ENCODE data around the gene PLA2G5. TPM values are rescaled to one million over a fixed set of nuclear protein-coding genes. Genes with fewer than 3 reads are reported as not detected.
A peak's percentile ranks its signal among the peaks of the same experiment; 100 is the strongest.
"Not testable (repeated sequence)": the region's sequence is repeated elsewhere in the genome, so short reads cannot be mapped to it uniquely, and the experiment has no call there.

PLA2G5 gene
- total RNA-seq, 1 donor from 2014 or later = not detected

- Mint-ChIP-seq H3K27ac (ENCODE audit: unreplicated experiment) (no peak overlapping the region), H3K4me1 (peaks cover 4% of the 10 kb centered on the region), H3K36me3 (ENCODE audit: low read depth) (peaks cover 2% of the 10 kb centered on the region), H3K27me3 (ENCODE audit: low read depth) (peaks cover 3% of the 10 kb centered on the region), H3K4me3 (no peak overlapping the region), H3K9me3 (peaks cover 8% of the 10 kb centered on the region)
- no peak for DNase-seq (ENCODE audit: low read depth, low spot score)
- TF ChIP-seq CTCF (conservative IDR thresholded peaks at IDR 0.05) = no peak
These were observed 56.9 kb downstream of the PLA2G5 start for GRCh38 chr1:20126806-20127440.

GRCh38 chr1:20130518-20130917, 60.5 kb downstream of the PLA2G5 start:
- H3K27me3 Mint-ChIP-seq (ENCODE audit: low read depth) = peaks cover 12% of the 10 kb centered on the region
- H3K36me3 Mint-ChIP-seq (ENCODE audit: low read depth) = not testable (repeated sequence)

GRCh38 chr1:20134995-20135394, 65.0 kb downstream of the PLA2G5 start:
- DNase-seq (ENCODE audit: low read depth, low spot score) = no peak
- peaks cover 2% of the 10 kb centered on the region for H3K36me3 Mint-ChIP-seq (ENCODE audit: low read depth)
- H3K27ac Mint-ChIP-seq (ENCODE audit: unreplicated experiment) = no peak overlapping the region
- no peaks in the 10 kb centered on the region for H3K4me1 Mint-ChIP-seq
- TF ChIP-seq CTCF (conservative IDR thresholded peaks at IDR 0.05) = no peak
- H3K27me3 Mint-ChIP-seq (ENCODE audit: low read depth) = peaks cover 12% of the 10 kb centered on the region
- no peak overlapping the region for H3K4me3 Mint-ChIP-seq
- H3K9me3 Mint-ChIP-seq = peaks cover 8% of the 10 kb centered on the region

More at GRCh38 chr1:20130518-20130917, 60.5 kb downstream of the PLA2G5 start:
- H3K4me1 Mint-ChIP-seq; H3K9me3 Mint-ChIP-seq; H3K27ac Mint-ChIP-seq (ENCODE audit: unreplicated experiment); DNase-seq (ENCODE audit: low read depth, low spot score); H3K4me3 Mint-ChIP-seq: not testable (repeated sequence)

GRCh38 chr1:20136249-20136648, 66.3 kb downstream of the PLA2G5 start:
- no peak overlapping the region for H3K4me3 Mint-ChIP-seq
- no peaks in the 10 kb centered on the region for H3K4me1 Mint-ChIP-seq
- H3K9me3 Mint-ChIP-seq = peaks cover 7% of the 10 kb centered on the region
- peaks cover 2% of the 10 kb centered on the region for H3K36me3 Mint-ChIP-seq (ENCODE audit: low read depth)
- no peak overlapping the region for H3K27ac Mint-ChIP-seq (ENCODE audit: unreplicated experiment)
- no peak for TF ChIP-seq CTCF (conservative IDR thresholded peaks at IDR 0.05)
- H3K27me3 Mint-ChIP-seq (ENCODE audit: low read depth) = peaks cover 12% of the 10 kb centered on the region
- no peak for DNase-seq (ENCODE audit: low read depth, low spot score)

- peaks cover 10% of the 10 kb centered on the region for H3K27me3 Mint-ChIP-seq (ENCODE audit: low read depth)
- TF ChIP-seq CTCF (conservative IDR thresholded peaks at IDR 0.05) = no peak
- H3K4me3 Mint-ChIP-seq = no peak overlapping the region
- H3K36me3 Mint-ChIP-seq (ENCODE audit: low read depth) = no peaks in the 10 kb centered on the region
- H3K4me1 Mint-ChIP-seq = no peaks in the 10 kb centered on the region
- peaks cover 5% of the 10 kb centered on the region for H3K9me3 Mint-ChIP-seq
- no peak overlapping the region for H3K27ac Mint-ChIP-seq (ENCODE audit: unreplicated experiment)
- no peak for DNase-seq (ENCODE audit: low read depth, low spot score)
These were observed 67.1 kb downstream of the PLA2G5 start for GRCh38 chr1:20137055-20137454.

- Mint-ChIP-seq H3K27me3 (ENCODE audit: low read depth) (peaks cover 8% of the 10 kb centered on the region), H3K9me3 (peaks cover 5% of the 10 kb centered on the region)
- TF ChIP-seq CTCF (conservative IDR thresholded peaks at IDR 0.05) = no peak
These were observed 67.6 kb downstream of the PLA2G5 start for GRCh38 chr1:20137604-20138003.

More at GRCh38 chr1:20137604-20138003, 67.6 kb downstream of the PLA2G5 start:
- Mint-ChIP-seq H3K36me3 (ENCODE audit: low read depth) (no peaks in the 10 kb centered on the region), H3K27ac (ENCODE audit: unreplicated experiment) (peak overlapping the region; percentile 62), H3K4me1 (no peaks in the 10 kb centered on the region), H3K4me3 (no peak overlapping the region)
- no peak for DNase-seq (ENCODE audit: low read depth, low spot score)

Measured in neural crest cell (in vitro differentiated cells).